ENCODE measurements around the gene TMEM45A.
A peak's percentile ranks its signal among the peaks of the same experiment; 100 is the strongest.

The TMEM45A gene

GRCh38 chr3:100535610-100535943 lies 43.2 kb downstream of the TMEM45A start:
- no peak for DNase-seq (ENCODE audit: low spot score)

- DNase-seq (ENCODE audit: low spot score): peak; percentile 11
Observed at GRCh38 chr3:100536093-100536492, 43.7 kb downstream of the TMEM45A start.

GRCh38 chr3:100537646-100538338 lies 45.4 kb downstream of the TMEM45A start:
- no peak for DNase-seq (ENCODE audit: low spot score)

- DNase-seq (ENCODE audit: low spot score): no peak
Observed at GRCh38 chr3:100538339-100538706, 45.9 kb downstream of the TMEM45A start.

GRCh38 chr3:100540791-100541334 lies 48.4 kb downstream of the TMEM45A start:
- DNase-seq (ENCODE audit: low spot score): no peak

GRCh38 chr3:100541428-100541827 lies 49.0 kb downstream of the TMEM45A start:
- peak; percentile 29 for DNase-seq (ENCODE audit: low spot score)

GRCh38 chr3:100545371-100545770 lies 53.0 kb downstream of the TMEM45A start:
- no peak for DNase-seq (ENCODE audit: low spot score)

GRCh38 chr3:100546020-100546744 lies 53.8 kb downstream of the TMEM45A start:
- no peak for DNase-seq (ENCODE audit: low spot score)

- DNase-seq (ENCODE audit: low spot score): no peak
Observed at GRCh38 chr3:100548053-100548452, 55.6 kb downstream of the TMEM45A start.

- no peak for DNase-seq (ENCODE audit: low spot score)
Observed at GRCh38 chr3:100553618-100554372, 61.4 kb downstream of the TMEM45A start.

GRCh38 chr3:100554373-100554676 lies 61.9 kb downstream of the TMEM45A start:
- no peak for DNase-seq (ENCODE audit: low spot score)

GRCh38 chr3:100556673-100557310 lies 64.4 kb downstream of the TMEM45A start:
- DNase-seq (ENCODE audit: low spot score): no peak

- no peak for DNase-seq (ENCODE audit: low spot score)
Observed at GRCh38 chr3:100558233-100558632, 65.8 kb downstream of the TMEM45A start.

GRCh38 chr3:100560426-100560825 lies 68.0 kb downstream of the TMEM45A start:
- no peak for DNase-seq (ENCODE audit: low spot score)

GRCh38 chr3:100561459-100562158 lies 69.2 kb downstream of the TMEM45A start:
- DNase-seq (ENCODE audit: low spot score): no peak

- no peak for DNase-seq (ENCODE audit: low spot score)
Observed at GRCh38 chr3:100562224-100562857, 69.9 kb downstream of the TMEM45A start.

GRCh38 chr3:100563228-100563627 lies 70.8 kb downstream of the TMEM45A start:
- DNase-seq (ENCODE audit: low spot score): no peak

- no peak for DNase-seq (ENCODE audit: low spot score)
Observed at GRCh38 chr3:100563652-100564211, 71.3 kb downstream of the TMEM45A start.

GRCh38 chr3:100570811-100571210 lies 78.4 kb downstream of the TMEM45A start:
- no peak for DNase-seq (ENCODE audit: low spot score)

- no peak for DNase-seq (ENCODE audit: low spot score)
Observed at GRCh38 chr3:100574536-100574935, 82.1 kb downstream of the TMEM45A start.

- DNase-seq (ENCODE audit: low spot score): no peak
Observed at GRCh38 chr3:100575704-100576103, 83.3 kb downstream of the TMEM45A start.

All from kidney tubule cell (primary cell).